CD4-positive, alpha-beta memory T cell (primary cell): ENCODE measurements around the gene ADAM17. TPM values are rescaled to one million over a fixed set of nuclear protein-coding genes. Genes with fewer than 3 reads are reported as not detected.

Source experiments
- CTCF ChIA-PET: fragments of 350-600 bp; sonication (Branson Sonifier 250); formaldehyde crosslinking; loops from one replicate; lab custom pipeline; 2021; ENCODE audit warnings: inconsistent platforms; ENCODE audit not compliant: partially characterized antibody; lab: Charles Lee
- POLR2A ChIA-PET: fragments of 350-600 bp; sonication (Branson Sonifier 250); formaldehyde crosslinking; loops from one replicate; lab custom pipeline; 2021; ENCODE audit not compliant: partially characterized antibody; lab: Charles Lee
- DNase-seq, 5 donors: peaks; one replicate each; pipeline versions ENCODE4 v3.0.0 to v3.0.0-alpha.2; 2020 to 2022; ENCODE audit warnings: mixed read lengths in 1 of 5
- H3K27ac ChIP-seq: one replicate; pipeline ENCODE4 v1.7.0; 2013; ENCODE audit warnings: low read depth, low read length
- H3K27me3 ChIP-seq: 2 replicates; pipeline ENCODE4 v1.7.0; 2013; ENCODE audit warnings: mild to moderate bottlenecking, low read length, moderate library complexity; ENCODE audit not compliant: insufficient read depth
- H3K36me3 ChIP-seq: 2 replicates; pipeline ENCODE4 v1.7.0; 2013; ENCODE audit warnings: mild to moderate bottlenecking, low read length, moderate library complexity; ENCODE audit not compliant: insufficient read depth
- H3K4me1 ChIP-seq: 2 replicates; pipeline ENCODE4 v1.7.0; 2013; ENCODE audit warnings: mild to moderate bottlenecking, low read length, moderate library complexity; ENCODE audit not compliant: insufficient read depth
- H3K4me3 ChIP-seq, 2 donors: one replicate each; pipeline ENCODE4 v1.7.0; 2013; ENCODE audit warnings: low read length in 2 of 2, mild to moderate bottlenecking in 1 of 2
- H3K9me3 ChIP-seq, 2 donors: one replicate each; pipeline ENCODE4 v1.7.0; 2013; ENCODE audit warnings: low read length in 2 of 2, control low read depth in 1 of 2; ENCODE audit not compliant: control insufficient read depth in 1 of 2
- H3K27ac Mint-ChIP-seq, 7 donors: one replicate each; pipeline ENCODE4 v1.8.0; 2020 to 2021; ENCODE audit warnings: mixed read lengths in 7 of 7, mild to moderate bottlenecking in 6 of 7, inconsistent platforms in 3 of 7, moderate library complexity in 3 of 7
- H3K27me3 Mint-ChIP-seq, 2 donors: one replicate each; pipeline ENCODE4 v1.8.0; 2020 to 2021; ENCODE audit warnings: mixed read lengths in 2 of 2
- H3K36me3 Mint-ChIP-seq, 2 donors: one replicate each; pipeline ENCODE4 v1.8.0; 2020 to 2021; ENCODE audit warnings: mixed read lengths in 2 of 2, inconsistent platforms in 1 of 2, mild to moderate bottlenecking in 1 of 2
- H3K4me1 Mint-ChIP-seq, 4 donors: one replicate each; pipeline ENCODE4 v1.8.0; 2020 to 2021; ENCODE audit warnings: mixed read lengths in 4 of 4, mild to moderate bottlenecking in 1 of 4
- H3K4me3 Mint-ChIP-seq, 8 donors: one replicate each; pipeline ENCODE4 v1.8.0; 2020 to 2021; ENCODE audit warnings: mixed read lengths in 8 of 8, mild to moderate bottlenecking in 7 of 8, moderate library complexity in 6 of 8, inconsistent platforms in 3 of 8
- H3K9me3 Mint-ChIP-seq, 8 donors: one replicate each; pipeline ENCODE4 v1.8.0; 2020 to 2021; ENCODE audit warnings: mixed read lengths in 8 of 8, mild to moderate bottlenecking in 5 of 8, inconsistent platforms in 3 of 8, moderate library complexity in 1 of 8
- intact Hi-C: fragments of 100-400 bp; cut with micrococcal nuclease; formaldehyde crosslinking; loops from one replicate; pipeline ENCODE4 v1.15.1; 2023
- polyA plus RNA-seq, 2 donors: library from polyadenylated mRNA; unstranded; fragments of 300-500 nt; fragmentation: Illumina TruSeq; gene quantifications; one replicate each; pipeline ENCODE4 v1.2.3, GENCODE V29; 2021
- total RNA-seq, 2 experiments: library from RNA; stranded (reverse); gene quantifications; one replicate each; pipeline ENCODE4 v1.2.3, GENCODE V29; 2021

The ADAM17 gene
- total and polyA plus RNA-seq, 4 experiments from 2014 or later: 8.1 to 35.6 (median 23.2) TPM

DNA sequence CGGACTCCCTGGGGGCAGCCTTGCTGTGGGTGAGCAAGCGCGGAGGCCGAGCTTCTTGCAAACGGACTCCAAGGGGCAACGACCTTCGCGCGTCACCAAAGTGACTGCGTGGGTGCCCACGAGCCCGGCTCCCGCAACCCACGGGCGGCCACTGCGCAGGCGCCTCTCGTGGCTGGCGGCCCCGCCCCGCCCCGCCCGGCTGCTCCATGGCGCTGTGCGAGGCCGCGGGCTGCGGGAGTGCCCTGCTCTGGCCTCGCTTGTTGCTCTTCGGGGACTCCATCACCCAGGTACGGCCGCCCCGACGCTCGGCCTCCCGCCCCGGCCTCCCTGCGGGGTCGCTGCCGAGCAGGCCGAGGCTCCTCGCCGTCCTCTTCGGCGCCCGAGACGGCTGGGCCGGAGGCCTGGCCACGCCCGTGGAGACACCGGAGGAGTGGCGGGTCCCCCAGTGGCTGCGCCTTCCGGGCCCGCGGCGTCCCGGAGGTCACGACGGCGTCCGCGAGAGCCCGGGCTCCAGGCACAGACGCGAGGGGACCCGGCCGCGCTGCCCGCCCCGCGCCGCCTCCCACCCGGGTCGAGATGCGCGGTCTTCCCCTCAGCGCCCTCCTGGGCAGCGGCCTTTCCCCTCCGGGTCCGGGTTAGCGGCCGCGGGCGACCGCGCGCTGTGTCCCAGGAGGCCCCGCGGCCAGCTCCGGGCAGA, 81.1 kb downstream of the ADAM17 start, which contains the start of gene IAH1:
Gene IAH1 (plus strand): TSS at position 191 of the 697 bp plus-strand sequence. CDS start 16 bp downstream, at position 207.
- H3K27me3 Mint-ChIP-seq: no peaks in the 10 kb centered on the region
- POLR2A ChIA-PET: interaction anchor here (0.5 to 4.6 kb wide), 16 partner anchors 8 to 569 kb away, joined by 3 to 42 read pairs (median 6); partner anchors contain the start of genes ADAM17, CPSF3, ITGB1BP1 and KLF11
- CTCF ChIA-PET: interaction anchor here (0.7 to 1.5 kb wide), 9 partner anchors 26 to 368 kb away, joined by 3 to 5 read pairs (median 4); partner anchors contain the start of genes ADAM17, CPSF3, ITGB1BP1 and TAF1B
- H3K4me3 ChIP-seq: peak within 1 kb of the TSS; percentile 11 to 86
- H3K9me3 Mint-ChIP-seq: no peaks in the 10 kb centered on the region
- no peaks in the 10 kb centered on the region for H3K9me3 ChIP-seq
- peak within 1 kb of the TSS; percentile 83 to 91 (median 86) for H3K4me3 Mint-ChIP-seq
- DNase-seq: peak; percentile 78 to 82 (median 80)
- H3K27me3 ChIP-seq: no peaks in the 10 kb centered on the region
- peak within 1 kb of the TSS; percentile 80 to 95 (median 94) for H3K27ac Mint-ChIP-seq
- intact Hi-C loops: loop anchor here (1.0 to 2.0 kb wide), 4 partner anchors 51 to 308 kb away; partner anchors contain the start of genes ADAM17, CPSF3, ITGB1BP1 and YWHAQ
- H3K27ac ChIP-seq: peak within 1 kb of the TSS; percentile 83
- peaks cover 52% of the 10 kb centered on the region for H3K4me1 ChIP-seq
- no peaks in the 10 kb centered on the region for H3K36me3 ChIP-seq
- peaks cover 17 to 23% of the 10 kb centered on the region in 2 donors for H3K36me3 Mint-ChIP-seq
- peaks cover 28 to 60% (median 45%) of the 10 kb centered on the region in 4 donors for H3K4me1 Mint-ChIP-seq

DNA sequence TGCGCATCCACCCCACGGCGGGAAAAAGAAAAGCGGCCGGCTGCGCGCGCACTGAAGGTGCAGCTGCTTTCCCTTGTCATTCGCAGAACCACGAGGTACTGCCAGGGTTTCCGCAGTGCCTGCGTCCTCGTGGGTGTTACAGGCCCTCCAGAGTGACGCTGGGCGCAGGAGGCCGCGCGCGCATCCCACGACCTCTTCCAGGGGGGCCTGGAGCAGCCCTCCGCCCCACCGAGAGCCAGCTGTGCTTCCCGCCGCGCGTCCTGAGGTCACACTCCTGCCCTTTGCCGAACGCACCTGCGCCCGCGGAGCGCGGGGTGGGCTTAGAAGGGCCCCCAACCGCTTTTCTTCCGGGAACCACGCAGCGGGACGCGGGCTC, 81.7 kb downstream of the ADAM17 start:
- peaks cover 52% of the 10 kb centered on the region for H3K4me1 ChIP-seq
- ChIA-PET POLR2A (interaction anchor here (0.5 to 4.6 kb wide), 16 partner anchors 8 to 570 kb away, joined by 3 to 42 read pairs (median 6); partner anchors contain the start of genes ADAM17, CPSF3, ITGB1BP1 and KLF11), CTCF (interaction anchor here (0.7 to 1.4 kb wide), 9 partner anchors 8 to 369 kb away, joined by 3 to 5 read pairs (median 4); partner anchors contain the start of genes CPSF3, ITGB1BP1 and TAF1B)
- Mint-ChIP-seq H3K27me3 (no peaks in the 10 kb centered on the region), H3K9me3 (no peaks in the 10 kb centered on the region), H3K27ac (peak overlapping the region; percentile 80 to 95 (median 94)), H3K4me3 (peak overlapping the region; percentile 80 to 91 (median 86)), H3K4me1 (peaks cover 26 to 55% (median 44%) of the 10 kb centered on the region in 4 donors), H3K36me3 (peaks cover 12 to 18% of the 10 kb centered on the region in 2 donors)
- peak in 4 of 5 donors; percentile 74 to 84 (median 75) for DNase-seq
- H3K4me3 ChIP-seq: peak overlapping the region in 1 of 2 donors; percentile 86
- no peaks in the 10 kb centered on the region for H3K9me3 ChIP-seq
- H3K27me3 ChIP-seq: no peaks in the 10 kb centered on the region
- H3K36me3 ChIP-seq: no peaks in the 10 kb centered on the region
- H3K27ac ChIP-seq: peak overlapping the region; percentile 83
- intact Hi-C loops: loop anchor here (1.0 to 2.0 kb wide), 4 partner anchors 51 to 308 kb away; partner anchors contain the start of genes ADAM17, CPSF3, ITGB1BP1 and YWHAQ

DNA sequence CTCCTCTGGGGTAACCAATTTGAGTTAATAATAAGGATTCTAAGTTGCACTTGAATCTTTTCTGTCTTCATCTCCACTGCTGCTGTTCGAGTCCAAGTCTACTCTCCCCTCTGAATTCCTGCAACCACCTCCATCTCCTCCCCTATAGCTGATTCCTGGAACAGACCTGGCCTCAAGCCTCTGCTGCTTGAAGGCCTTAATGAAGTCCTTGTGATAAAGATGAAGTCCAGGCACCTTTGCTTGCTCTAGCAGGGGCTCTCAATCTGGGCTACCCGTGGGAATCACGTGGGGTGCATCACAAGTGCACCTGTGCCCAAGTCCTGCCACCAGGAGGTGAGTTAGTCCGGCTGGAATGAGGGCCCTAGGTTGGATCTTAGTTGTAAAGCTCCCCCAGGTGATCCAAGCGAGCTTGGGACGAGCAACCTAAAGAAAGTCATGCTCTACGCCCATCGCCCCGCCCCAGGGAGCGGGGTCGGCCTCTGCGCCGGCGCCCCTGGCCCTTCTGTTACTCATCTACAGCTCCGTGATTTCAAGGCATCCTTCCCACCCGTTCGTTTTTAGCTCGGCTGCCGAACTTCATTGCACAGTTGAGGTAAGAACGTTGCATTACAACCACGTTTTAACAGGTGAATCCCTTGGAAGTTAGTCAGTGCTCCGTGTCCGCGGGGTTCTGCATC, 82.2 kb downstream of the ADAM17 start:
- CTCF ChIA-PET: interaction anchor here (0.7 to 1.4 kb wide), 10 partner anchors 9 to 369 kb away, joined by 3 to 5 read pairs (median 4); partner anchors contain the start of genes CPSF3, ITGB1BP1 and TAF1B
- H3K36me3 Mint-ChIP-seq: peaks cover 12 to 13% of the 10 kb centered on the region in 2 donors
- DNase-seq: no peak
- peak overlapping the region in 1 of 2 donors; percentile 86 for H3K4me3 ChIP-seq
- peaks cover 48% of the 10 kb centered on the region for H3K4me1 ChIP-seq
- no peaks in the 10 kb centered on the region for H3K9me3 ChIP-seq
- H3K9me3 Mint-ChIP-seq: no peaks in the 10 kb centered on the region
- no peaks in the 10 kb centered on the region for H3K27me3 Mint-ChIP-seq
- H3K27ac ChIP-seq: peak overlapping the region; percentile 83
- H3K27me3 ChIP-seq: no peaks in the 10 kb centered on the region
- peak overlapping the region; percentile 80 to 95 (median 94) for H3K27ac Mint-ChIP-seq
- H3K36me3 ChIP-seq: no peaks in the 10 kb centered on the region
- peaks cover 23 to 50% (median 40%) of the 10 kb centered on the region in 4 donors for H3K4me1 Mint-ChIP-seq
- intact Hi-C loops: no loop called here
- peak overlapping the region; percentile 80 to 91 (median 86) for H3K4me3 Mint-ChIP-seq
- POLR2A ChIA-PET: interaction anchor here (0.8 to 4.6 kb wide), 15 partner anchors 8 to 570 kb away, joined by 3 to 42 read pairs (median 6); partner anchors contain the start of genes ADAM17, CPSF3, ITGB1BP1 and KLF11

DNA sequence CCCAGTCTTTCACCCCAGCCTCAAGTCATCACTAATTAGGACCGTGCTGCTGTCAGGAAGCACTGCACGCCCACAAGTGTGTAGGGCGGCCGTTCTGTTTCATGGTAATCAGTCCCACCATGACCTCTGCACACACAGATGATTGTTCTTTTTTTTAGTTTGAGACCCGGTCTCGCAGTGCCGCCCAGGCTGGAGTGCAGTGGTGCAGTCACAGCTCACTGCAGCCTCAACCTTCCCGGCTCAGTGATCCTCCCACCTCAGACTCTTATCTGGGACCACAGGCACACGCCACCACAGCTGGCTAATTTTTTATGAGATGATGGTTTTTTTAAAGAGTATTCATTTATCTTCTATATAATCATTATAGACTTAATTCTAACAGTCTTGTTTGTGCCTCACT, 83.1 kb downstream of the ADAM17 start:
- Histone ChIP-seq H3K27me3 (no peaks in the 10 kb centered on the region), H3K4me3 (no peak overlapping the region), H3K9me3 (no peaks in the 10 kb centered on the region), H3K36me3 (no peaks in the 10 kb centered on the region), H3K27ac (no peak overlapping the region), H3K4me1 (peaks cover 38% of the 10 kb centered on the region)
- ChIA-PET POLR2A (interaction anchor here (4.6 kb wide), 1 partner anchor 83 kb away, joined by 37 read pairs; the partner anchor contains the start of gene ADAM17), CTCF (interaction anchor here (0.7 kb wide), 1 partner anchor 47 kb away, joined by 3 read pairs; no protein-coding TSS in a partner anchor)
- peaks cover 8 to 12% of the 10 kb centered on the region in 2 donors for H3K36me3 Mint-ChIP-seq
- H3K4me3 Mint-ChIP-seq: peak overlapping the region; percentile 59 to 91 (median 82)
- H3K4me1 Mint-ChIP-seq: peaks cover 19 to 41% (median 32%) of the 10 kb centered on the region in 4 donors
- no peak for DNase-seq
- no peaks in the 10 kb centered on the region for H3K9me3 Mint-ChIP-seq
- no peaks in the 10 kb centered on the region for H3K27me3 Mint-ChIP-seq
- intact Hi-C loops: no loop called here
- peak overlapping the region in 4 of 7 donors; percentile 80 to 95 (median 88) for H3K27ac Mint-ChIP-seq

DNA sequence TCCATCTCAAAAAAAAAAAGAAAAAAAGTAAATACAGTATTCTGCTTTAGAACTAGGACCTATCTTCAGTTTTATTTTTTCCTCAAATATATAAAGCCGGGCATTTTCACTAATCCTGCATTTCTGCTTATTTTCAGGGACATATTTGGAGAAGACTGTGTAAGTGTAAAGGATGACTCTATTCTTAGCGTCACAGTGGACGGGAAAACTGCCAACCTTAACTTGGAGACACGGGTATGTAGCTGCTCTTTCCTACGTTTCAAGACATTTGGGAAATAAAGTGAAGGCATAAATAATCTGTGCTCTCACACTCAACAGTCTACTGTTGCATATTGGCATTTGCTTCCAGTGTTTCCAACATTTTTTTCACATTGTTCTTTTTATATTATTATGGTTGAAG, 84.4 kb downstream of the ADAM17 start:
- no peak for DNase-seq
- no peak overlapping the region for H3K4me3 Mint-ChIP-seq
- peaks cover 11 to 28% (median 22%) of the 10 kb centered on the region in 4 donors for H3K4me1 Mint-ChIP-seq
- H3K27me3 ChIP-seq: no peaks in the 10 kb centered on the region
- H3K9me3 ChIP-seq: no peaks in the 10 kb centered on the region
- intact Hi-C loops: no loop called here
- H3K27me3 Mint-ChIP-seq: no peaks in the 10 kb centered on the region
- peaks cover 25% of the 10 kb centered on the region for H3K4me1 ChIP-seq
- no peak overlapping the region for H3K27ac Mint-ChIP-seq
- ChIA-PET CTCF (no interaction called here), POLR2A (interaction anchor here (1.3 kb wide), 1 partner anchor 84 kb away, joined by 4 read pairs; the partner anchor contains the start of gene ADAM17)
- H3K27ac ChIP-seq: no peak overlapping the region
- H3K36me3 ChIP-seq: no peaks in the 10 kb centered on the region
- no peaks in the 10 kb centered on the region for H3K9me3 Mint-ChIP-seq
- no peak overlapping the region for H3K4me3 ChIP-seq
- H3K36me3 Mint-ChIP-seq: peaks cover 10 to 11% of the 10 kb centered on the region in 2 donors

DNA sequence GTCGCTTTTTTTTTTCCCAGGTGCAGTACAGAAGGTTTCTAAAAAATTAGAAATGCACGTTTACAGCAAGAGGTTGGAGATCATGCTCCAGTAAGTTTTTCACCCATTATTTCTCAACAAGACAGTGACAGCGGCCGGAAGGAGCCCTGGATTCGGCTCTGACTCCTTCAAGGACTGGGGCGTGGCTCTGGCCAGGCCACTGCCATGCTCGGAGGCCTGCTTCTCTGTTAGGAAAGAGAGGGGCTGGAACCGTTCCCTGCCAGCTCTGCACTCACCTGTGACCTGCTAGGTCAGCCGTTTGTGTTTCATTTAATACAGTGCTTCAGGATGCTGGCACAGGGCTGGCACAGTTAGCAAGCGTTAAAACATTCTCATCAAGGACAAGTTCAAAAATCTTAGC, 87.9 kb downstream of the ADAM17 start:
- peaks cover under 1% of the 10 kb centered on the region for H3K4me1 ChIP-seq
- H3K36me3 ChIP-seq: peaks cover 5% of the 10 kb centered on the region
- no peaks in the 10 kb centered on the region for H3K27me3 ChIP-seq
- Mint-ChIP-seq H3K9me3 (no peaks in the 10 kb centered on the region), H3K27me3 (no peaks in the 10 kb centered on the region), H3K36me3 (peaks cover 18 to 19% of the 10 kb centered on the region in 2 donors), H3K27ac (no peak overlapping the region), H3K4me1 (peaks cover 0 to 10% (median 4%) of the 10 kb centered on the region in 4 donors), H3K4me3 (no peak overlapping the region)
- H3K9me3 ChIP-seq: no peaks in the 10 kb centered on the region
- no peak overlapping the region for H3K27ac ChIP-seq
- H3K4me3 ChIP-seq: no peak overlapping the region
- POLR2A ChIA-PET: no interaction called here
- intact Hi-C loops: no loop called here
- CTCF ChIA-PET: no interaction called here
- DNase-seq: no peak
